ENCODE measurements around the gene ABI1. TPM values are rescaled to one million over a fixed set of nuclear protein-coding genes. Genes with fewer than 3 reads are reported as not detected.

The ABI1 gene
- total RNA-seq, 1 experiment from 2014 or later, result 25.2 TPM

GRCh38 chr10:26801274-26801673 lies 59.5 kb downstream of the ABI1 start:
- H4K20me1 ChIP-seq (ENCODE audit: low read length), result 0 out of 2 replicates have a peak, but pooled peaks cover 7% of the 10 kb centered on the region
- ChIA-PET CTCF (no interaction called here), POLR2A (ENCODE audit: unreplicated experiment) (no interaction called here)
- peaks cover 19% of the 10 kb centered on the region; the same call in 1 of the 2 replicates for H3K79me2 ChIP-seq (ENCODE audit: low read length)
- H3K4me2 ChIP-seq (ENCODE audit: low read length), result no peak overlapping the region
- intact Hi-C loops (cut with micrococcal nuclease), result no loop called here
- no TSS peak for BruUV-seq (replicated peaks)
- TF ChIP-seq EZH2phosphoT487 (IDR thresholded peaks at IDR 0.05; ENCODE audit: borderline replicate concordance, low read length) (no peak), EZH2 (IDR thresholded peaks at IDR 0.05; ENCODE audit: low read length, unreplicated experiment) (no peak)
- TF ChIP-seq, protein P1, sequence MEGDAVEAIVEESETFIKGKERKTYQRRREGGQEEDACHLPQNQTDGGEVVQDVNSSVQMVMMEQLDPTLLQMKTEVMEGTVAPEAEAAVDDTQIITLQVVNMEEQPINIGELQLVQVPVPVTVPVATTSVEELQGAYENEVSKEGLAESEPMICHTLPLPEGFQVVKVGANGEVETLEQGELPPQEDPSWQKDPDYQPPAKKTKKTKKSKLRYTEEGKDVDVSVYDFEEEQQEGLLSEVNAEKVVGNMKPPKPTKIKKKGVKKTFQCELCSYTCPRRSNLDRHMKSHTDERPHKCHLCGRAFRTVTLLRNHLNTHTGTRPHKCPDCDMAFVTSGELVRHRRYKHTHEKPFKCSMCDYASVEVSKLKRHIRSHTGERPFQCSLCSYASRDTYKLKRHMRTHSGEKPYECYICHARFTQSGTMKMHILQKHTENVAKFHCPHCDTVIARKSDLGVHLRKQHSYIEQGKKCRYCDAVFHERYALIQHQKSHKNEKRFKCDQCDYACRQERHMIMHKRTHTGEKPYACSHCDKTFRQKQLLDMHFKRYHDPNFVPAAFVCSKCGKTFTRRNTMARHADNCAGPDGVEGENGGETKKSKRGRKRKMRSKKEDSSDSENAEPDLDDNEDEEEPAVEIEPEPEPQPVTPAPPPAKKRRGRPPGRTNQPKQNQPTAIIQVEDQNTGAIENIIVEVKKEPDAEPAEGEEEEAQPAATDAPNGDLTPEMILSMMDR (conservative IDR thresholded peaks at IDR 0.05; ENCODE audit: low read depth, low read length), result no peak
- no peaks in the 10 kb centered on the region for H3K9me2 ChIP-seq (replicated peaks; ENCODE audit: low read length)
- no peaks in the 10 kb centered on the region for H3F3A ChIP-seq (ENCODE audit: low read length, unreplicated experiment)
- no peaks in the 10 kb centered on the region for H3K36me3 ChIP-seq (ENCODE audit: low read depth, low read length)
- H3K9me3 ChIP-seq (ENCODE audit: low read length), result no peaks in the 10 kb centered on the region
- no peak overlapping the region for H3K9ac ChIP-seq (ENCODE audit: low read length)
- no peaks in the 10 kb centered on the region for H3K27me3 ChIP-seq (ENCODE audit: low read length)
- peaks cover 7% of the 10 kb centered on the region; the same call in 1 of the 2 replicates for H3K4me1 ChIP-seq (ENCODE audit: insufficient read depth, low read length)
- no peak for DNase-seq
- H3K27ac ChIP-seq (ENCODE audit: low read length), result no peak overlapping the region
- no peak overlapping the region for H2AFZ ChIP-seq (ENCODE audit: low read length)
- ATAC-seq, result no peak
- H3K4me3 ChIP-seq (ENCODE audit: low read length), result no peak overlapping the region

DNA sequence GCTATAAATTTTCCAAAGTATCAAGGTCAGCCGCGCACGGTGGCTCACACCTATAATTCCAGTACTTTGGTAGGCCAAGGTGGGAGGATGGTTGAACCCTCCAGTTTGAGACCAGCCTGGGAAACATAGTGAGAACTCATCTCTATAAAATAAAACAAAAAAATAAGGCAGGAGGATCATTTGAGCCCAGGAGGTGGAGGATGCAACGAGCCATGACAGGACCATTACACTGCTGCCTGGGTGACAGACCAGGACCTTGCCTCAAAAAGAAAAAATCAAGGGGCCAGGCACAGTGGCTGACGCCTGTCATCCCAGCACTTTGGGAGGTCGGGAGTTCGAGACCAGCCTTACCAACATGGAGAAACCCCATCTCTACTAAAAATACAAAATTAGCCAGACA lies 60.3 kb downstream of the ABI1 start:
- TF ChIP-seq EZH2 (IDR thresholded peaks at IDR 0.05; ENCODE audit: low read length, unreplicated experiment) (no peak), EZH2phosphoT487 (IDR thresholded peaks at IDR 0.05; ENCODE audit: borderline replicate concordance, low read length) (no peak)
- TF ChIP-seq, protein P1 (conservative IDR thresholded peaks at IDR 0.05; ENCODE audit: low read depth, low read length), result no peak
- Histone ChIP-seq H3K9ac (ENCODE audit: low read length) (no peak overlapping the region), H3K9me3 (ENCODE audit: low read length) (no peaks in the 10 kb centered on the region), H3K9me2 (replicated peaks; ENCODE audit: low read length) (no peaks in the 10 kb centered on the region), H3K27ac (ENCODE audit: low read length) (no peak overlapping the region), H3F3A (ENCODE audit: low read length, unreplicated experiment) (no peaks in the 10 kb centered on the region), H3K27me3 (ENCODE audit: low read length) (no peaks in the 10 kb centered on the region), H3K4me3 (ENCODE audit: low read length) (no peak overlapping the region), H2AFZ (ENCODE audit: low read length) (no peak overlapping the region), H3K79me2 (ENCODE audit: low read length) (peaks cover 19% of the 10 kb centered on the region; the same call in 1 of the 2 replicates), H4K20me1 (ENCODE audit: low read length) (0 out of 2 replicates have a peak, but pooled peaks cover 5% of the 10 kb centered on the region), H3K36me3 (ENCODE audit: low read depth, low read length) (no peaks in the 10 kb centered on the region), H3K4me2 (ENCODE audit: low read length) (no peak overlapping the region), H3K4me1 (ENCODE audit: insufficient read depth, low read length) (peaks cover 7% of the 10 kb centered on the region; the same call in 1 of the 2 replicates)
- DNase-seq, result no peak
- ChIA-PET CTCF (no interaction called here), POLR2A (ENCODE audit: unreplicated experiment) (no interaction called here)
- no peak for ATAC-seq
- intact Hi-C loops (cut with micrococcal nuclease), result no loop called here
- BruUV-seq (replicated peaks), result no TSS peak

DNA sequence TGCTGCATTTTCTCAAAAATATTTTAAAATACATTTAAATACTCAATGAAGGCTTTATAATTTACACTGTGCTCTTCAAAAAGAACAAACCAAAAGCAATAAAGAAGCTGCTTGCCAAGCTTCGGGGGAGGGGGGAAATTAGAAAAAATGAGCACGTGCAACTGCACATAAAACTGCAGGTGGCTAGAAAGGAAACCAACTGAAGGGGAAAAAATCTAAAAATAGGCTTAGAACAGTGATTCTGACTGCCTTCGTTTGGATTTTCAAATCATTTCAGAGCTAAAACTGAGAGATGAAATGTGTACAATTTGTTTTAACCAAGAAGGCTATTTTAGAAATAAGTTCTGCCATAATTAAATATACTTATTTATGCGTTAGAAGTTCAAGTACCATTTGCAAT lies 61.4 kb downstream of the ABI1 start:
- H3K79me2 ChIP-seq (ENCODE audit: low read length), result peaks cover 19% of the 10 kb centered on the region; the same call in 1 of the 2 replicates

More for the DNA sequence above, 61.4 kb downstream of the ABI1 start:
- TF ChIP-seq EZH2 (IDR thresholded peaks at IDR 0.05; ENCODE audit: low read length, unreplicated experiment), result no peak
- TF ChIP-seq EZH2phosphoT487 (IDR thresholded peaks at IDR 0.05; ENCODE audit: borderline replicate concordance, low read length), result no peak
- no peaks in the 10 kb centered on the region for H3K9me3 ChIP-seq (ENCODE audit: low read length)
- H3K4me1 ChIP-seq (ENCODE audit: insufficient read depth, low read length), result peaks cover 3% of the 10 kb centered on the region; the same call in 1 of the 2 replicates
- H2AFZ ChIP-seq (ENCODE audit: low read length), result no peak overlapping the region
- no peak overlapping the region for H3K9ac ChIP-seq (ENCODE audit: low read length)
- DNase-seq, result no peak
- no peak overlapping the region for H3K27ac ChIP-seq (ENCODE audit: low read length)
- BruUV-seq (replicated peaks), result no TSS peak
- H3K27me3 ChIP-seq (ENCODE audit: low read length), result no peaks in the 10 kb centered on the region
- no peaks in the 10 kb centered on the region for H4K20me1 ChIP-seq (ENCODE audit: low read length)
- no peak overlapping the region for H3K4me3 ChIP-seq (ENCODE audit: low read length)
- H3F3A ChIP-seq (ENCODE audit: low read length, unreplicated experiment), result no peaks in the 10 kb centered on the region
- POLR2A ChIA-PET (ENCODE audit: unreplicated experiment), result no interaction called here
- CTCF ChIA-PET, result no interaction called here
- intact Hi-C loops (cut with micrococcal nuclease), result no loop called here
- ATAC-seq, result no peak
- no peaks in the 10 kb centered on the region for H3K36me3 ChIP-seq (ENCODE audit: low read depth, low read length)
- H3K4me2 ChIP-seq (ENCODE audit: low read length), result no peak overlapping the region
- no peaks in the 10 kb centered on the region for H3K9me2 ChIP-seq (replicated peaks; ENCODE audit: low read length)

Data from PC-3 (cell line).